ENCODE data around the gene BMAL1.

Gene BMAL1

GRCh38 chr11:13242564-13242963 is 35.0 kb upstream of the BMAL1 start:
- Histone ChIP-seq H3K4me2 (ENCODE audit: low read depth, low read length, poor library complexity, severe bottlenecking) (no peak overlapping the region), H2AFZ (ENCODE audit: low read depth, low read length, severe bottlenecking) (no peak overlapping the region), H3K27me3 (ENCODE audit: low read length) (no peaks in the 10 kb centered on the region), H3K36me3 (ENCODE audit: low read length) (no peaks in the 10 kb centered on the region), H3K9me3 (ENCODE audit: insufficient read depth, low read length) (no peaks in the 10 kb centered on the region), H3K27ac (ENCODE audit: low read depth, low read length) (no peak overlapping the region), H4K20me1 (ENCODE audit: low read depth, low read length) (no peaks in the 10 kb centered on the region), H3K9me2 (replicated peaks; ENCODE audit: insufficient read depth, low read length) (no peaks in the 10 kb centered on the region), H3K79me2 (ENCODE audit: insufficient read depth, low read length) (no peaks in the 10 kb centered on the region), H3F3A (ENCODE audit: insufficient read depth) (no peaks in the 10 kb centered on the region), H3K4me3 (ENCODE audit: insufficient read depth, low read length, poor library complexity, severe bottlenecking) (no peak overlapping the region), H3K9ac (ENCODE audit: low read length) (no peak overlapping the region)
- TF ChIP-seq CTCF (IDR thresholded peaks at IDR 0.05; ENCODE audit: insufficient read depth, low read length, poor library complexity, severe bottlenecking) = no peak
- TF ChIP-seq EZH2phosphoT487 (conservative IDR thresholded peaks at IDR 0.05; ENCODE audit: low read length) = no peak

GRCh38 chr11:13247606-13248296 is 29.8 kb upstream of the BMAL1 start:
- TF ChIP-seq CTCF (IDR thresholded peaks at IDR 0.05; ENCODE audit: insufficient read depth, low read length, poor library complexity, severe bottlenecking) = no peak
- no peak for TF ChIP-seq EZH2phosphoT487 (conservative IDR thresholded peaks at IDR 0.05; ENCODE audit: low read length)
- H3K9me3 ChIP-seq (ENCODE audit: insufficient read depth, low read length) = no peaks in the 10 kb centered on the region
- no peaks in the 10 kb centered on the region for H3F3A ChIP-seq (ENCODE audit: insufficient read depth)
- no peaks in the 10 kb centered on the region for H3K36me3 ChIP-seq (ENCODE audit: low read length)
- no peaks in the 10 kb centered on the region for H3K9me2 ChIP-seq (replicated peaks; ENCODE audit: insufficient read depth, low read length)
- H4K20me1 ChIP-seq (ENCODE audit: low read depth, low read length) = no peaks in the 10 kb centered on the region
- H3K79me2 ChIP-seq (ENCODE audit: insufficient read depth, low read length) = no peaks in the 10 kb centered on the region
- H2AFZ ChIP-seq (ENCODE audit: low read depth, low read length, severe bottlenecking) = no peak overlapping the region
- no peaks in the 10 kb centered on the region for H3K27me3 ChIP-seq (ENCODE audit: low read length)
- H3K4me3 ChIP-seq (ENCODE audit: insufficient read depth, low read length, poor library complexity, severe bottlenecking) = no peak overlapping the region
- H3K4me2 ChIP-seq (ENCODE audit: low read depth, low read length, poor library complexity, severe bottlenecking) = no peak overlapping the region
- no peak overlapping the region for H3K27ac ChIP-seq (ENCODE audit: low read depth, low read length)
- H3K9ac ChIP-seq (ENCODE audit: low read length) = no peak overlapping the region

GRCh38 chr11:13249177-13249576 is 28.4 kb upstream of the BMAL1 start:
- H3K9me3 ChIP-seq (ENCODE audit: insufficient read depth, low read length) = no peaks in the 10 kb centered on the region
- no peak overlapping the region for H2AFZ ChIP-seq (ENCODE audit: low read depth, low read length, severe bottlenecking)
- H3F3A ChIP-seq (ENCODE audit: insufficient read depth) = no peaks in the 10 kb centered on the region
- no peak overlapping the region for H3K27ac ChIP-seq (ENCODE audit: low read depth, low read length)
- no peak for TF ChIP-seq CTCF (IDR thresholded peaks at IDR 0.05; ENCODE audit: insufficient read depth, low read length, poor library complexity, severe bottlenecking)
- H3K9me2 ChIP-seq (replicated peaks; ENCODE audit: insufficient read depth, low read length) = no peaks in the 10 kb centered on the region
- H3K9ac ChIP-seq (ENCODE audit: low read length) = no peak overlapping the region
- no peak overlapping the region for H3K4me2 ChIP-seq (ENCODE audit: low read depth, low read length, poor library complexity, severe bottlenecking)
- no peaks in the 10 kb centered on the region for H3K27me3 ChIP-seq (ENCODE audit: low read length)
- no peaks in the 10 kb centered on the region for H4K20me1 ChIP-seq (ENCODE audit: low read depth, low read length)
- H3K4me3 ChIP-seq (ENCODE audit: insufficient read depth, low read length, poor library complexity, severe bottlenecking) = no peak overlapping the region
- no peaks in the 10 kb centered on the region for H3K79me2 ChIP-seq (ENCODE audit: insufficient read depth, low read length)
- no peaks in the 10 kb centered on the region for H3K36me3 ChIP-seq (ENCODE audit: low read length)

All from SU-DHL-6 (cell line).